ENCODE results near the gene CBFB.

CBFB gene

GRCh38 chr16:67112591-67113399 is 83.8 kb downstream of the CBFB start:
- H4K20me1 ChIP-seq (ENCODE audit: insufficient read depth, low read length): peaks cover 12% of the 10 kb centered on the region; the same call in 1 of the 2 replicates
- no peaks in the 10 kb centered on the region for H3K27me3 ChIP-seq (ENCODE audit: low read depth, low read length)
- H2AFZ ChIP-seq (ENCODE audit: low read depth, low read length): no peak overlapping the region
- H3K36me3 ChIP-seq (replicated peaks; ENCODE audit: low read depth, low read length): peaks cover 7% of the 10 kb centered on the region
- TF ChIP-seq EZH2phosphoT487 (IDR thresholded peaks at IDR 0.05; ENCODE audit: low read depth) (no peak), CTCF (IDR thresholded peaks at IDR 0.05; ENCODE audit: low read depth, low read length) (no peak)
- no peak overlapping the region for H3K4me2 ChIP-seq (ENCODE audit: low read length)
- no peak overlapping the region for H3K27ac ChIP-seq (ENCODE audit: low read length)
- H3K4me1 ChIP-seq (ENCODE audit: low read length): peaks cover 16% of the 10 kb centered on the region
- no peaks in the 10 kb centered on the region for H3K9me3 ChIP-seq (ENCODE audit: insufficient read depth, low read length)
- H3K9ac ChIP-seq (ENCODE audit: low read length): no peak overlapping the region
- no peak overlapping the region for H3K4me3 ChIP-seq (ENCODE audit: low read length)
- peaks cover 69% of the 10 kb centered on the region for H3K79me2 ChIP-seq (ENCODE audit: low read length)

GRCh38 chr16:67114793-67115192 is 85.8 kb downstream of the CBFB start:
- H3K4me3 ChIP-seq (ENCODE audit: low read length): no peak overlapping the region
- TF ChIP-seq EZH2phosphoT487 (IDR thresholded peaks at IDR 0.05; ENCODE audit: low read depth): no peak
- no peaks in the 10 kb centered on the region for H3K9me3 ChIP-seq (ENCODE audit: insufficient read depth, low read length)
- no peak overlapping the region for H3K9ac ChIP-seq (ENCODE audit: low read length)
- no peaks in the 10 kb centered on the region for H3K27me3 ChIP-seq (ENCODE audit: low read depth, low read length)
- H3K36me3 ChIP-seq (replicated peaks; ENCODE audit: low read depth, low read length): peaks cover 7% of the 10 kb centered on the region
- H4K20me1 ChIP-seq (ENCODE audit: insufficient read depth, low read length): peaks cover 12% of the 10 kb centered on the region; the same call in 1 of the 2 replicates
- H3K27ac ChIP-seq (ENCODE audit: low read length): no peak overlapping the region
- no peak overlapping the region for H3K4me2 ChIP-seq (ENCODE audit: low read length)
- peaks cover 74% of the 10 kb centered on the region for H3K79me2 ChIP-seq (ENCODE audit: low read length)
- H3K4me1 ChIP-seq (ENCODE audit: low read length): peaks cover 10% of the 10 kb centered on the region; the same call in 1 of the 2 replicates
- no peak overlapping the region for H2AFZ ChIP-seq (ENCODE audit: low read depth, low read length)

GRCh38 chr16:67115639-67116038 is 86.7 kb downstream of the CBFB start:
- Histone ChIP-seq H3K27ac (ENCODE audit: low read length) (no peak overlapping the region), H3K79me2 (ENCODE audit: low read length) (peaks cover 66% of the 10 kb centered on the region), H3K36me3 (replicated peaks; ENCODE audit: low read depth, low read length) (peaks cover 9% of the 10 kb centered on the region), H3K27me3 (ENCODE audit: low read depth, low read length) (no peaks in the 10 kb centered on the region), H4K20me1 (ENCODE audit: insufficient read depth, low read length) (peaks cover 12% of the 10 kb centered on the region; the same call in 1 of the 2 replicates), H3K9me3 (ENCODE audit: insufficient read depth, low read length) (no peaks in the 10 kb centered on the region), H3K4me3 (ENCODE audit: low read length) (no peak overlapping the region), H2AFZ (ENCODE audit: low read depth, low read length) (no peak overlapping the region), H3K9ac (ENCODE audit: low read length) (no peak overlapping the region), H3K4me2 (ENCODE audit: low read length) (no peak overlapping the region), H3K4me1 (ENCODE audit: low read length) (peaks cover 8% of the 10 kb centered on the region; the same call in 1 of the 2 replicates)
- TF ChIP-seq CTCF (IDR thresholded peaks at IDR 0.05; ENCODE audit: low read depth, low read length) (no peak), EZH2phosphoT487 (IDR thresholded peaks at IDR 0.05; ENCODE audit: low read depth) (no peak)

- H3K36me3 ChIP-seq (replicated peaks; ENCODE audit: low read depth, low read length): peaks cover 9% of the 10 kb centered on the region
- no peak overlapping the region for H3K4me2 ChIP-seq (ENCODE audit: low read length)
- no peak overlapping the region for H3K9ac ChIP-seq (ENCODE audit: low read length)
- peaks cover 12% of the 10 kb centered on the region; the same call in 1 of the 2 replicates for H4K20me1 ChIP-seq (ENCODE audit: insufficient read depth, low read length)
- no peak overlapping the region for H3K4me3 ChIP-seq (ENCODE audit: low read length)
- H3K27me3 ChIP-seq (ENCODE audit: low read depth, low read length): no peaks in the 10 kb centered on the region
- TF ChIP-seq EZH2phosphoT487 (IDR thresholded peaks at IDR 0.05; ENCODE audit: low read depth) (no peak), CTCF (IDR thresholded peaks at IDR 0.05; ENCODE audit: low read depth, low read length) (no peak)
- H3K79me2 ChIP-seq (ENCODE audit: low read length): peaks cover 56% of the 10 kb centered on the region
- no peak overlapping the region for H3K27ac ChIP-seq (ENCODE audit: low read length)
- H3K9me3 ChIP-seq (ENCODE audit: insufficient read depth, low read length): no peaks in the 10 kb centered on the region
- H2AFZ ChIP-seq (ENCODE audit: low read depth, low read length): no peak overlapping the region
- H3K4me1 ChIP-seq (ENCODE audit: low read length): no peaks in the 10 kb centered on the region
Measured at GRCh38 chr16:67116388-67117311, 87.7 kb downstream of the CBFB start.

Measured in OCI-LY3 (cell line).